ENCODE data around the gene PHKB. TPM values are rescaled to one million over a fixed set of nuclear protein-coding genes. Genes with fewer than 3 reads are reported as not detected.

The PHKB gene
- total RNA-seq, 1 experiment from 2014 or later, result 38.8 TPM

GRCh38 chr16:47413041-47413440, 48.1 kb upstream of the PHKB start:
- no peak overlapping the region for H2BK5ac ChIP-seq (ENCODE audit: insufficient read length, low read length)
- Mint-ChIP-seq H3K36me3 (ENCODE audit: insufficient read depth in 1 of 3, low read depth in 3 of 3) (peaks cover 0 to 11% (median 1%) of the 10 kb centered on the region in 3 experiments; a peak in 2 of 7 replicates), H3K27ac (no peak overlapping the region), H3K9me3 (no peaks in the 10 kb centered on the region), H3K27me3 (ENCODE audit: low read depth) (no peaks in the 10 kb centered on the region), H3K4me3 (no peak overlapping the region), H3K4me1 (no peaks in the 10 kb centered on the region)
- no peaks in the 10 kb centered on the region for H3K79me1 ChIP-seq (ENCODE audit: insufficient read depth, low read depth, low read length, poor library complexity, severe bottlenecking)
- no peaks in the 10 kb centered on the region for H3K9me3 ChIP-seq (ENCODE audit: control insufficient read depth, low read depth, low read length)
- no peak overlapping the region for H2BK20ac ChIP-seq (ENCODE audit: low read depth, low read length, poor library complexity, severe bottlenecking)
- no peak overlapping the region for H2AK5ac ChIP-seq (ENCODE audit: insufficient read length, low read length)
- no peaks in the 10 kb centered on the region for H3K79me2 ChIP-seq (ENCODE audit: insufficient read depth, low read length)
- H3K27ac ChIP-seq (ENCODE audit: insufficient read length, low read depth, low read length), result no peak overlapping the region
- no peak overlapping the region for H4K8ac ChIP-seq (replicated peaks; ENCODE audit: insufficient read length, low read depth, low read length)
- H3K23ac ChIP-seq (ENCODE audit: insufficient read length, low read depth, low read length), result no peak overlapping the region
- no CpG with 5 or more reads among the region's 1 CpG for WGBS (ENCODE audit: extremely low coverage, insufficient read length, low lambda C conversion rate)
- H2AFZ ChIP-seq (ENCODE audit: low read length), result no peak overlapping the region
- no peak overlapping the region for H2BK120ac ChIP-seq (ENCODE audit: low read depth, low read length, poor library complexity, severe bottlenecking)
- no peaks in the 10 kb centered on the region for H3K27me3 ChIP-seq (ENCODE audit: insufficient read depth, low read length)
- no peaks in the 10 kb centered on the region for H3K23me2 ChIP-seq (ENCODE audit: insufficient read length, low read depth, low read length, poor library complexity, severe bottlenecking)
- no peak for DNase-seq
- H2BK15ac ChIP-seq (ENCODE audit: low read depth, low read length), result no peak overlapping the region
- no peak overlapping the region for H3K18ac ChIP-seq (ENCODE audit: insufficient read length, low read depth, low read length)
- no peak overlapping the region for H4K5ac ChIP-seq (ENCODE audit: insufficient read length, low read depth, low read length)
- H4K20me1 ChIP-seq (ENCODE audit: control insufficient read depth, insufficient read depth, insufficient read length), result no peaks in the 10 kb centered on the region
- H3K56ac ChIP-seq (ENCODE audit: insufficient read length, low read depth, low read length), result no peak overlapping the region
- H3K4ac ChIP-seq (ENCODE audit: low read depth, low read length), result no peak overlapping the region
- H3K4me1 ChIP-seq (ENCODE audit: insufficient read depth, low read length), result no peaks in the 10 kb centered on the region
- no peak overlapping the region for H3K9ac ChIP-seq (ENCODE audit: extremely low read depth, insufficient read length, low read length)
- H4K91ac ChIP-seq (ENCODE audit: insufficient read length, low read depth, low read length), result no peak overlapping the region
- H3K4me2 ChIP-seq (ENCODE audit: insufficient read depth, insufficient read length, low read length), result no peak overlapping the region
- no peak overlapping the region for H3K14ac ChIP-seq (ENCODE audit: insufficient read depth, low read length)
- no peak overlapping the region for H3T11ph ChIP-seq (ENCODE audit: low read length)
- TF ChIP-seq CTCF (conservative IDR thresholded peaks at IDR 0.05), result no peak
- H2BK12ac ChIP-seq (ENCODE audit: insufficient read length, low read depth, low read length), result no peak overlapping the region
